Activated CD4-positive, alpha-beta memory T cell treated with anti-CD3 and anti-CD28 coated beads, Interleukin-2, amount 10 ng/mL, durations not matched to agents 7 days and 5 days (primary cell): ENCODE results near the gene SMIM45.

Experiments
- CTCF ChIA-PET: fragments of 350-600 bp; sonication (Branson Sonifier 250); formaldehyde crosslinking; loops from one replicate; lab custom pipeline; 2021; ENCODE audit warnings: antibody characterized with exemption, inconsistent platforms; lab: Charles Lee
- POLR2A ChIA-PET: fragments of 350-600 bp; sonication (Branson Sonifier 250); formaldehyde crosslinking; loops from one replicate; lab custom pipeline; 2021; ENCODE audit warnings: antibody characterized with exemption; lab: Charles Lee
- DNase-seq: peaks from one replicate; pipeline ENCODE4 v3.0.0-alpha.2; 2020
- H3K27ac Mint-ChIP-seq: one replicate; pipeline ENCODE4 v1.8.0; 2021; ENCODE audit warnings: mild to moderate bottlenecking, mixed read lengths
- H3K27me3 Mint-ChIP-seq: one replicate; pipeline ENCODE4 v1.8.0; 2021; ENCODE audit warnings: mixed read lengths
- H3K36me3 Mint-ChIP-seq: one replicate; pipeline ENCODE4 v1.8.0; 2021; ENCODE audit warnings: low read depth, mixed read lengths
- H3K4me1 Mint-ChIP-seq: one replicate; pipeline ENCODE4 v1.8.0; 2021; ENCODE audit warnings: mixed read lengths
- H3K4me3 Mint-ChIP-seq: one replicate; pipeline ENCODE4 v1.8.0; 2021; ENCODE audit warnings: mild to moderate bottlenecking, mixed read lengths
- H3K9me3 Mint-ChIP-seq: one replicate; pipeline ENCODE4 v1.8.0; 2021; ENCODE audit warnings: mixed read lengths

SMIM45 gene

GRCh38 chr22:41911001-41911611 lies 40.8 kb upstream of the SMIM45 start:
- H3K4me3 Mint-ChIP-seq = no peak overlapping the region
- ChIA-PET CTCF (interaction anchor here (2.1 kb wide), 1 partner anchor 14 kb away, joined by 12 read pairs; no protein-coding TSS in a partner anchor), POLR2A (interaction anchor here (0.7 to 1.1 kb wide), 5 partner anchors 9 to 110 kb away, joined by 3 to 4 read pairs (median 3); partner anchors contain the start of genes CCDC134 and CENPM)
- DNase-seq = no peak
- H3K9me3 Mint-ChIP-seq = no peaks in the 10 kb centered on the region
- peaks cover 45% of the 10 kb centered on the region for H3K27me3 Mint-ChIP-seq
- no peak overlapping the region for H3K27ac Mint-ChIP-seq
- H3K4me1 Mint-ChIP-seq = peaks cover 41% of the 10 kb centered on the region
- peaks cover 6% of the 10 kb centered on the region for H3K36me3 Mint-ChIP-seq

DNA sequence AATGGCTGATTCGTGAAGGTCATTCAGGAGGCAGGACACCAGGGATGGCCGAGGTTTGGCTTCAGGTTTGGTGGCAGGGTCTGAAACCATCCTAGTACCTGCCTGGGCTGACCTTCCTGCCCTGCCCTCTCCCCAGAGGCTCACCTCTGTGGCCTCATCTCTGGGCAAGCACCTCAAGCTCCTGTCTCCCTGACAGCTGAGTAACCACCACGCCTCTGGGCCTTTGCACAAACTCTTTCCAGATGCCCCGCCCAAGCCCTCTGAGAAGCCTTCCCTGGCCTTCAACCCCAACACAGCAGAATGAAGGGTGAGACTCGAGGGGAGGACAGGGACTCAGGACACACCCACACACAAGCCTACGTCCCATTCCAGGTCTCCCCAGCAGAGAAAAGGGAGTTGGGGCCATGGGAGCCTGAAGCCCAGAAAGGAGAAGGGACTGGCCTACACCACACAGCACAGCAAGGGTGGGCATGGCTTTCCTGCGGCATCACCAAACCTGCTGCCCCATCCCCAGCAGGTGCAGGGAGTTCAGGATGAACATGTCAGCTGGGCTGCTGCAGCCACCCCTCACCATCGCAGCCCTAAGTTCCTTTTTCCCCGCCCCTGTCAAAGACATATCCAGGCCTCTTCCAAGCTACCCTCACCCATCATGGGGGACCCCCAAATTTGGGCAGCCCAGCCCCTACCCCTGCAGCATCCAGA lies 39.5 kb upstream of the SMIM45 start:
- H3K27me3 Mint-ChIP-seq = peaks cover 57% of the 10 kb centered on the region
- POLR2A ChIA-PET = interaction anchor here (1.1 to 2.2 kb wide), 5 partner anchors 14 to 112 kb away, joined by 3 to 13 read pairs (median 4); partner anchors contain the start of genes CCDC134 and TNFRSF13C
- peaks cover 37% of the 10 kb centered on the region for H3K4me1 Mint-ChIP-seq
- no peak for DNase-seq
- H3K36me3 Mint-ChIP-seq = peaks cover 4% of the 10 kb centered on the region
- no peak overlapping the region for H3K4me3 Mint-ChIP-seq
- no peaks in the 10 kb centered on the region for H3K9me3 Mint-ChIP-seq
- CTCF ChIA-PET = interaction anchor here (2.1 kb wide), 1 partner anchor 13 kb away, joined by 12 read pairs; no protein-coding TSS in a partner anchor
- no peak overlapping the region for H3K27ac Mint-ChIP-seq

DNA sequence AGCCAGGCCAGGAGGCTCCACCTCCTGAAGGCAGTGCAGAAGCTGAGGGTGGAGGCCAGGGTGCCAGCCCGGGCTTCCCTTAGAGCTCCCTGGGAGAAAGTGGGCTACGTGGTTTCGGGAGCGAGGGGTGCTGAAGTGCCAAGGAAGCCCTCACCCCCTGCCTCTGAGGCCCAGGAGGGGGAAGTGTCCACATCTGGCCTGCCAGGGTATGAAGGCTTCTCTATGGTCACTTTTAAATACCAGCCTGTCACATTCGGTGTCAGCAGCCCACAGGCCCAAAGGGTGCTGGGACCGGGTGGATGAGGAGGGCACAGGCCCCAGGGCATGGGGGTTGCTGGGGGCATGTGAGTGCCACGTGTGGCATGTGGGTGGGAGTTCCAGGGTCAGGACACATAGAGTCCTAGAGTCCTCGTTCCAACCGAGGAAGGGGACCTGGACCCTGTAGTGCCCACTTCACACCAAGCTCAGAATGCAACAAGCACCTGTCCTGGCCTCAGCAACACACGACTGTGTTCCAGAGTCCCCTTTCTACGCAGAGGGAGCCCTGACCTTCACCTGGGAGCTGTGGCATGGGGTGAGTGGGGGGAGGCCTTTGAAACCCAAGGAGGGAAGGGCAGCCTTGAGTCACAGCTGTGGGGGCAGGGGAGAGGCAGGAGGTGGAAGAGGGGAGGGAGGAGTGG lies 38.8 kb upstream of the SMIM45 start:
- Mint-ChIP-seq H3K27ac (no peak overlapping the region), H3K4me3 (no peak overlapping the region), H3K9me3 (no peaks in the 10 kb centered on the region), H3K27me3 (peaks cover 60% of the 10 kb centered on the region), H3K4me1 (peaks cover 34% of the 10 kb centered on the region), H3K36me3 (peaks cover 3% of the 10 kb centered on the region)
- ChIA-PET CTCF (interaction anchor here (2.1 kb wide), 1 partner anchor 12 kb away, joined by 12 read pairs; no protein-coding TSS in a partner anchor), POLR2A (interaction anchor here (1.4 to 2.2 kb wide), 3 partner anchors 13 to 82 kb away, joined by 3 to 13 read pairs (median 7); partner anchors contain the start of gene TNFRSF13C)
- no peak for DNase-seq

GRCh38 chr22:41913842-41914534 lies 38.0 kb upstream of the SMIM45 start:
- peaks cover 59% of the 10 kb centered on the region for H3K27me3 Mint-ChIP-seq
- no peaks in the 10 kb centered on the region for H3K36me3 Mint-ChIP-seq
- ChIA-PET CTCF (interaction anchor here (0.9 kb wide), 1 partner anchor 19 kb away, joined by 3 read pairs; no protein-coding TSS in a partner anchor), POLR2A (interaction anchor here (1.5 to 2.2 kb wide), 3 partner anchors 12 to 79 kb away, joined by 4 to 13 read pairs (median 7); partner anchors contain the start of gene TNFRSF13C)
- H3K4me1 Mint-ChIP-seq = peaks cover 29% of the 10 kb centered on the region
- no peak for DNase-seq
- no peaks in the 10 kb centered on the region for H3K9me3 Mint-ChIP-seq
- no peak overlapping the region for H3K4me3 Mint-ChIP-seq
- no peak overlapping the region for H3K27ac Mint-ChIP-seq

DNA sequence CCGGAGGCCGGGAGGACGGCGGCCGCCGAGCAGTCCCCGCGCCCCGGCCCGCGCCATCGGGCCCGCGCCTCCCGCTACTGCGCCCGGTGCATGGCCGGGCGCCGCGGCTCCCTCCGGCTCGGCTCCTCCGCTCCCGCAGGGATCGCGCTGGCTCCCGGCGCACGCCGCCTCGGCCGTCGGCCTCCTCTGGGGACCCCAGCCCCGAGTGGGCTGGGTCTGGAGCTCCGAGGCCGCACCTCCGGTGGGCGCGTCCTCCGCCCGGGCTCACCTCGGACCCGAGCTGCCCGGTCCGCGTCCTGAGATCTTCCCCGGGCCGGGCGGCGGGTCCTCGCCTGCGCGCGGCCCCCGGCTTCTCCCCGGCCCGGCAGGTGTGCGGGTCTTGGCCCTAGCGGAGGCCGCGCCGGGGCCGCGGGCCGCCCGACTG lies 37.3 kb upstream of the SMIM45 start:
- Mint-ChIP-seq H3K4me3 (no peak overlapping the region), H3K4me1 (peaks cover 26% of the 10 kb centered on the region), H3K27ac (no peak overlapping the region), H3K36me3 (no peaks in the 10 kb centered on the region), H3K9me3 (no peaks in the 10 kb centered on the region), H3K27me3 (peaks cover 55% of the 10 kb centered on the region)
- ChIA-PET POLR2A (interaction anchor here (1.5 to 2.2 kb wide), 3 partner anchors 12 to 80 kb away, joined by 4 to 13 read pairs (median 7); partner anchors contain the start of gene TNFRSF13C), CTCF (interaction anchor here (0.9 kb wide), 1 partner anchor 20 kb away, joined by 3 read pairs; no protein-coding TSS in a partner anchor)
- DNase-seq = no peak

- H3K4me3 Mint-ChIP-seq = peak within 1 kb of the TSS; percentile 13
- POLR2A ChIA-PET = interaction anchor here (0.9 to 1.7 kb wide), 5 partner anchors 10 to 165 kb away, joined by 4 to 8 read pairs (median 4); partner anchors contain the start of gene SMDT1
- H3K27me3 Mint-ChIP-seq = peaks cover 55% of the 10 kb centered on the region
Measured at GRCh38 chr22:41915035-41915785, 36.7 kb upstream of the SMIM45 start, which contains the start of gene SHISA8. Gene SHISA8 (minus strand): TSS chr22:41915074. CDS start chr22:41914667, 407 bp downstream.

DNA sequence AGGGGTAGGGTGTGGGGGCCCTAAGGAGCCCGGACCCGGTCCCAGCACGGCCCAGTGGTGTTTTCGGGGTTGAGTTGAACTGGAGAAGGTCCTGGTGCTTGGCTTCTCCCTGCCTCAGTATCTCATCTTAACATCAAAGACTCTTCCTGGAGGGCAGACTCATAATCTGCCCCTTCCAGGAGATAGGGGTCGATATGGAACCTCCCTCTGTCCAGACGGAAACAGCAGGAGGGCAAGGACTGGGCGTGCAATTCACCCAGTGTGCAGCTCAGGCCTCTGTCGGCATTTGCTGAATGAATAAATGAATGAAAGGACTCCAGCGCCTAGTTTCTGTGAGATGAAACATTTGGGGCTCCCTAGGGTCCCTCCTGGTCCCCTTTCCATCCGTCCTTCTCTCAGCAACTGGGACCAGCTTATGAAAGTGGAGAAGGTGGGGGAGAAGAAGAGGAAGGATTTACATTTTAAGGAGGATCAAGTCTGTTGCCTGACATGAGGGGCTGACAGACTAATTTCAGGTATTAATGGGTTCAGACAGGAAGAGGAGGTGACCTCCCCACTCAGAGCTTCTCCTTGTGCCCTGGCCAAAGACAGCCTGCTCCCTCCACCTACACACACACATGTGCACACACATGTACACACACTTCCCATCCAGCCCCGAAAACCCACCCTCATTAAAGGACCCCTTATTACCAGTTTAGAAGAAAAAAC lies 36.0 kb upstream of the SMIM45 start:
- DNase-seq = no peak
- Mint-ChIP-seq H3K4me3 (no peak overlapping the region), H3K9me3 (no peaks in the 10 kb centered on the region), H3K27ac (no peak overlapping the region), H3K27me3 (peaks cover 56% of the 10 kb centered on the region), H3K4me1 (peaks cover 28% of the 10 kb centered on the region), H3K36me3 (no peaks in the 10 kb centered on the region)
- POLR2A ChIA-PET = interaction anchor here (0.9 to 1.7 kb wide), 5 partner anchors 8 to 164 kb away, joined by 3 to 8 read pairs (median 4); partner anchors contain the start of gene SMDT1
- CTCF ChIA-PET = interaction anchor here (0.6 to 1.4 kb wide), 2 partner anchors 10 to 281 kb away, joined by 4 to 7 read pairs; no protein-coding TSS in a partner anchor

More at GRCh38 chr22:41915035-41915785, 36.7 kb upstream of the SMIM45 start, which contains the start of gene SHISA8:
- CTCF ChIA-PET = no interaction called here
- Mint-ChIP-seq H3K27ac (no peak within 1 kb of the TSS), H3K4me1 (peaks cover 26% of the 10 kb centered on the region), H3K36me3 (no peaks in the 10 kb centered on the region), H3K9me3 (no peaks in the 10 kb centered on the region)
- peak; percentile 60 for DNase-seq

DNA sequence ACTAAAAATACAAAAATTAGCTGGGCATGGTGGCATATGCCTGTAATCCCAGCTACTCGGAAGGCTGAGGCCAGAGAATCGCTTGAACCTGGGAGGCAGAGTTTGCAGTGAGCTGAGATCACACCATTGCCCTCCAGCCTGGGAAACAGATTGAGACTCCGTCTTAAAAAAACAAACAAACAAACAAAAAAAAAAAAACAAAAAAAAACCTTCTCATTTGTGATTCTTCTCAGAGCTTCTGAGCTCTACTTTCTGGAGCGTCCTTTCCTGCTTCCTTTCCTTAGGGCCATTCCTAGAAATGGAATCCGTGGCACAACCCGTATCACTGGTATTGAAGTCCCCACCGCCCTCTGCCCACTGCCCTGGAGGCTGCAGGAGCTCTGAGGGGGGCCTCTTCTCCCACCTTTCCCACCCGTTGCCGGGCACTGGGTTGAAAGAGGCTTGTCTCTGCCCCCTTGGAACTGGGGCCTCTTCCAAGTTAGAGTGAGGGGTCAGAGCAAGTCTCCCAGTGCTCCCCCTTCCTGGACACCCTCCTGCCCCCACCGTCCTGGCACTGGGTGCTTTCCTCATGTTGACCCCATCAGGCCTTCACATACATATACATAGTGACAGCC lies 35.1 kb upstream of the SMIM45 start:
- CTCF ChIA-PET = interaction anchor here (1.4 kb wide), 1 partner anchor 9 kb away, joined by 7 read pairs; no protein-coding TSS in a partner anchor
- H3K27me3 Mint-ChIP-seq = peaks cover 49% of the 10 kb centered on the region
- POLR2A ChIA-PET = interaction anchor here (1.0 to 1.7 kb wide), 3 partner anchors 9 to 15 kb away, joined by 3 to 8 read pairs (median 6); no protein-coding TSS in a partner anchor
- DNase-seq = no peak
- no peaks in the 10 kb centered on the region for H3K9me3 Mint-ChIP-seq
- no peak overlapping the region for H3K4me3 Mint-ChIP-seq
- H3K4me1 Mint-ChIP-seq = peaks cover 23% of the 10 kb centered on the region
- H3K27ac Mint-ChIP-seq = no peak overlapping the region
- no peaks in the 10 kb centered on the region for H3K36me3 Mint-ChIP-seq

GRCh38 chr22:41917375-41917902 lies 34.5 kb upstream of the SMIM45 start:
- CTCF ChIA-PET = interaction anchor here (1.4 kb wide), 1 partner anchor 8 kb away, joined by 7 read pairs; no protein-coding TSS in a partner anchor

More at GRCh38 chr22:41917375-41917902, 34.5 kb upstream of the SMIM45 start:
- H3K27me3 Mint-ChIP-seq = peaks cover 43% of the 10 kb centered on the region
- no peak for DNase-seq
- no peak overlapping the region for H3K4me3 Mint-ChIP-seq
- POLR2A ChIA-PET = no interaction called here
- no peaks in the 10 kb centered on the region for H3K36me3 Mint-ChIP-seq
- H3K9me3 Mint-ChIP-seq = no peaks in the 10 kb centered on the region
- H3K27ac Mint-ChIP-seq = no peak overlapping the region
- H3K4me1 Mint-ChIP-seq = peaks cover 20% of the 10 kb centered on the region
